ENCODE measurements around the gene TRIM50.
"Not testable (repeated sequence)": the region's sequence is repeated elsewhere in the genome, so short reads cannot be mapped to it uniquely, and the experiment has no call there.

TRIM50 gene

DNA sequence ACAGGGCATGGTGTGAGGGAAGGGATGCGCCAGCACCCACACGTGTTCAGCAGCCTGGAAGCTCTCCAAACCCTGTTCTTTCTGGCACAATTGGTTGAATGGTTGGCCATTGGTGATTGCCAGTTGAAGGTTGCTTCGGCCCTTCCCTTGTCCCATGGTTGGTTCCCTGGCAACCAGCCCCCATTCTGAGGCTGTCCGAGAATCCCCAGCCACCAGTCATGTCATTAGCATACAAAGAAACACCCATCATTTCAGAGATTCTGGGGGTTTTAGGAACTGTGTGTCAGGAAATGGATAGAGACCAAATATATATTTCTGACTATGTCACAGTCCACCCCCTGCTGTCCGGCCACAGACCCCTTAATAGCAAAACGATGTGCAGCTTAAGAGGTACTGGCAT lies 21.9 kb upstream of the TRIM50 start:
- no peak for DNase-seq

GRCh38 chr7:73345951-73346350 lies 18.1 kb upstream of the TRIM50 start:
- DNase-seq: no peak

DNA sequence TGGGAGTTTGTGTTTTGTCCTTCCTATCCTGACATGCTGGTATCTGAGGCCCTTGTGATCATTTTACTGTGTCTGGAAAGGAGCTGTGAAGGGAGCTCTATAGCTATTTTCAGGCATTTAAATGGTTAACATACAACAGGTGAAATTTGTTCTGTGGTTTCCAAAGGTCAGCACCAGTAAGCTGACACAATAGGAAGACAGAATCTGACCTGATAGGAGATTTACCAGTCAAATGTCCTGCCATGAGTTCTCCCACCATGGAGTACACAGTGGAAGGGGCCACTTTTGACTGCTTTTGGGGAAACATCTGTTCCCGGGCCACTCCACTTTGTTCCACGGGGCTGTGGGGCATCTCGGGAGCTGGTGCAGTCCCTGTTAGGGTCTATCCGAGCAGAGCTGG lies 17.7 kb upstream of the TRIM50 start:
- no peak for DNase-seq

DNA sequence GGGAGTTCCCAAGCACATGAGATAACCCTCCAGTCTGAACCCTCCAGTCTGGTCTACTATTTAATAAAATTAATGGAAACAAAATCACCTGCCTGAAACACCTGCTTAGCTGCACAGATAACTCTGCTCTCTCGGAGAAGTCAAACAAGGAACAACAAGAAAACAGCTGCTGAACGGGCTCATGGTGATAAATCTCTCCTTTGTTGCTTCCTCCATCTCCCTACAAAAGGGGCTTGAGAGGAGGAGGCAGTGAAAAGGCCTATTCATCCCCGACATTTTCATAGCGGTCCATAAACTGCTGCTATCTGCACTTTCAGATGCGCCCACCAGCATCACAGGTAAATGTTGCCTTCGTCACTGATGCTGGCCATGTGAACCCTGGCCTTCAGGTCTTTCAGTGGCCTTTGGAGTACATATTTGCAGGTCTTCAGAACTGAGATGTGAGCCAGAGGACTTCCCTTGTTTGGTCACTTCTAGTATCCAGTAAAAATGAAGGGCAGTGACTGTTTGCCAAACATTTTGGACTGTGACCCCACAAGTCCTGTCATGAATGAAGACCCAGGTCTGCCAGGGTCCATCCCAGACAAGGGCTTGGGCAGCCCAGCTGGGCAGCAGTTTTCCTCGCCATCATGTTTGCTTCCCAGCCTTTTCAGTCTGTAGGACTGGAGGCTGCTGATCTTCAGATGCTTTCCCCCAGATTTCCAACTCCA lies 15.9 kb upstream of the TRIM50 start:
- DNase-seq: no peak

GRCh38 chr7:73342645-73343044 lies 14.8 kb upstream of the TRIM50 start:
- no peak for DNase-seq

DNA sequence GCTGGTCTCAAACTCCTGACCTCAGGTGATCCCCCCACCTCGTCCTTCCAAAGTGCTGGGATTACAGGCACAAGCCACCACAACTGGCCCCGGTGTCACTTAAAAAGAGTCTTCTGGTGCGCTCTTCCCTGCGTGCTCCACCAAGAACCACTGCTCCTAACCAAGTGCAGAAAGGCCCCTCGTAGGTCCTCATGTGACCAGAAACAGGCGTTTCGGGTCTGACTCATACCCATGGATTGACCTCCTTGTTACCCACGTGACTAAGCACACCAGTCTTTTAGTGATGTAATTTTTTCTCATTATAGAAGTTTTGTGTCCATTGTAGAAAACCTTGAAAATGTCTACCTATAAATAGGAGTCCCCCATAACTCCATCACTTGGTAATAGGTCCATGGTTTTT lies 14.0 kb upstream of the TRIM50 start:
- DNase-seq: no peak

DNA sequence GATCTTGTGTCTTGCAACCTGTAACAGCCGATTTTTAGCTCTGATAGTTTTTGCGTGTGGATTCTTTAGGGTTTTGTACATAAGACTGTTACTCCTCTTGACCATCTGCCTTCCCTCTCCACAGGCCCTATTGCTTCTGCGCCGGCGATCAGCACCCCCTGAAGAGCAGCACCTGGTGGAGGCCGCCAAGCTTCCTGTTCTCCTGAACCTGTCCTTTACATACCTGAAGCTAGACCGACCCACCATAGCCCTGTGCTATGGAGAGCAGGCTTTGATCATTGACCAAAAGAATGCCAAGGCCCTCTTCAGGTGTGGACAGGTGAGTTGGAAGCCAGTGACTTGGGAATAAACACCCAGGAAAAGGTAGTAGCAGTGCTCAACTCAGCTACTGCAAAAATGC lies 12.6 kb upstream of the TRIM50 start:
- DNase-seq: no peak

DNA sequence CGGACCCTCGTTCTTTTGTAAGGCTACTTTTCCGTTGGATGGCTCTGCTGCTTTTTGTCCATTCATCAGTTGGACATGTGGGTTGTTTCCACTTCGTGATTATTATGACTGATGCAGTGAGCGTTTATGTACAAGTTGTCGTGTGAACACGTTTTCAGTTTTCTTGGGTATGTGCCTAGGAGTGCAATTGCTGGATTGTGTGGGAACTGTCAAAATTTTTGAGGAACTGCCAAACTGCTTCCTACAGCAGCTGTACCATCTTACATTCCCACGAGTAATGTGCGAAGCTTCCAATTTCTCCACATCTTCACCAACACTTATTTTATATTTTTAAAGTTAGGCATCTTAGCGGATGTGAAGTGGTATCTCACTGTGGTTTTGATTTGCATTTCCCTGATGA lies 10.4 kb upstream of the TRIM50 start:
- no peak for DNase-seq

GRCh38 chr7:73332447-73332846 lies 4.6 kb upstream of the TRIM50 start:
- DNase-seq: no peak

DNA sequence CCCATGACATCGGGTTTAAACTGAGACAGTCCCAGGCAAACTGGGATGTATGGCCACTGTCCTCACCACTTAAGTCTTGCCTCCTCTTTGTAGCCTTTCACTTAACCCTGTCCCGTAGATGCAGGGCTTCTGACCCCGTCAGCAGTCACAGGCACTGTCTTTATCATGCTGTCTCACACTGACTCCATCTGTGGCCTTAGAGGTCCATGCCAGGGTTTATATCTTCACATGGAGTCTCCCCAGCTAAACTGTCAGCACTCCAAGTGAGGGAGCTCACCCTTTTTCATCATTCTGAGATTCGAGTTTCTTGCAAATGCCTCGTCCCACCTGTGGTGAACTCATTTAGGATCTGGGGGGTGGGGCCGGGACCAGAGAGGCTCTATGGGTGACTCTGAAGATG lies 2.9 kb upstream of the TRIM50 start:
- no peak for DNase-seq

DNA sequence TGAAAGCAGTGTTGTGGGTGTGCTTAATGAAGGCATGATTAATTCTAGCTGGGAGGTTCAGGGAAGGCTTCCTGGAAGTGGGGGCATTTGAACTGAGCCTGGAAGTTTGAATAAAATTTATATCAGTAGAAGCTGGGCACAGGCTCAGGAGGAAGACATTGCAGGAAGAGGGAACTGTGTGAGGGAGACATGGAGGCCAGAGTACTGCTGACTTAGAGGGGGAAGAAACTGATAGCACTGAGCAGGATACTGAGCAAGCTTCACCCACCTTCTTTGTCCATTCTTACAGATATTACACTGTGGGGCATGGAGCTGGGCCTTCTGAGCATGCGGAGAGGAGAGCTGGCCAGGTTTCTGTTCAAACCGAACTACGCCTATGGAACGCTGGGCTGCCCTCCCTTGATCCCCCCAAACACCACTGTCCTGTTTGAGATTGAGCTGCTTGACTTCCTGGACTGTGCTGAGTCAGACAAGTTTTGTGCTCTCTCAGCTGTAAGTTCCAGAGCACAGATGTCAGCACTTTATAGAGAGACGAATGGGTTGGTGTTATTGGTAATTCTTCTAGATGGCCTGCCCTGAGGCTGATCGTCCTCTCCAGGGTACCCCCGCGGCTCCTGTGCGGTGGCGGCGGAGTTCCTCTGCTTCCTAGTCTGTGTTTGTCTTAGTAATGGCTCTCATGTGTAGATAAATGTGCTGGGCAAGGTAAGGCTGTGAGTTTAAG lies 2.1 kb upstream of the TRIM50 start:
- DNase-seq: no peak

- no peak for DNase-seq
Measured at GRCh38 chr7:73328696-73329095, 814 bp upstream of the TRIM50 start.

GRCh38 chr7:73327449-73327848 lies 433 bp downstream of the TRIM50 start:
- DNase-seq: not testable (repeated sequence)

DNA sequence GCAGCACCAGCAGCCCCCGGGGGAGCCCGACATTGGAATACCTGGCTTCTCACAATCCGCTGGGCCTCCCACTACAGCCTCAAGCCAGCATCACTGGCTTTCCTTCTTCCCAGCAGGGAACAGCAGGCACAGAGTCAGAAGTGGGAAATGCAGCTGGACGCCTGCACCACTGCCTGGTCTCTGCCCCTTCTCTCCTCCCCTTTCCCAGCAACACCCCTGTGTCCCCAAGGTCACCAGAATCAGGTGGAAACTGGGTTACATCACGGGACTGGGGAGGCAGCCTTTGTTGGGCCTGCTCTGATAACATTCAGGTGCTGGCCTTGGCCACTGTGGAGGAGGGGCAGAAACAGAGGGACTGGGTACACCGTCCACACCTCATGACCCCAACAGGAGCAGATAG lies 2.5 kb downstream of the TRIM50 start:
- not testable (repeated sequence) for DNase-seq

GRCh38 chr7:73324081-73324845 lies 3.6 kb downstream of the TRIM50 start:
- peak; percentile 53 for DNase-seq

- not testable (repeated sequence) for DNase-seq
Measured at GRCh38 chr7:73323434-73324080, 4.3 kb downstream of the TRIM50 start.

GRCh38 chr7:73320009-73320408 lies 7.9 kb downstream of the TRIM50 start:
- DNase-seq: not testable (repeated sequence)

DNA sequence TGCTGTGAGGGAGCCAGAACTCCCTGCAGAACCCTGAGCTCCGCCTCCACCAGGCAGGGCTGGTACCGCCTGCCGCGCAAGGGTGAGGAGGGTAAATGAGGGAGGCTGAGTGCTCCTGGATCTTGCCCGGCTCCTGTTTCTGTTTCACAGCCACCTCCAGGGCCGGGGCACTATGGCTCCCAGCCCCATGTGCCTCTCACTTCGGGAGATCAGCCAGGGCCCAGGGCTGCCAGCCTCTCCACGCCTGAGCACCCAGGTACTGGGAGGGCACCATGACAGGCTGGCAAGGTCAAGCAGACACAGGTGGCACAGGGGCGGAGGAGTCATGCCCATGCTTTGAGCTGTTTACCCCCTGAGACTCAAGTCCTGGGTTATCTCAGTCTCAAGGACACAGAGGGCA lies 8.3 kb downstream of the TRIM50 start:
- DNase-seq: not testable (repeated sequence)

DNA sequence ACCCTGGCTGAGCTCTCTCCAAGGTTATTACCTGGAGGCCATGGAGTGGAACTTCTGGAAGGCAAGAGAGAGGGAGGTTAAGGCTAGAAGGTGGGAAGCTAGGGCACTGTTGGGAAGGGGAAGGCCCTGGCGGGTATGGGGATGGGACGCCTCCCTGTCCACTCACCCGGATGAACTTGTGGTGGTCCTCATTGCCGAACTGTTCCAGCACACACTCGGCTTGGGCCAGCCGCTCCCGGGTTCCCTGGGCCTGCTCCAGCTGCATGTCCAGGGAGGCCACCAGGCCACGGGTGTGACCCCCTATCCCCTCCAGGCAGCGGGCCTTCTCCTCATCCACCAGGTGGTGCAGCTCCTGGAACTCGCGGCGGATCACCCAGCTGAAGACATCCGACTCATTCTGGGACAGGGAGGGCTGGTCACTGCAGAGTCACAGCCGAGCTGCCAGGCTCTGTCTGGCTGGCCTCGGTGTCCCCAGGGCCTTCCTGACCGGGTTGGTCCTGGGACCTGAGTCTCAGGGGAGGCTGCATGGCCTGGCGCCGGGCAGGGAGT lies 9.2 kb downstream of the TRIM50 start:
- DNase-seq: not testable (repeated sequence)

DNA sequence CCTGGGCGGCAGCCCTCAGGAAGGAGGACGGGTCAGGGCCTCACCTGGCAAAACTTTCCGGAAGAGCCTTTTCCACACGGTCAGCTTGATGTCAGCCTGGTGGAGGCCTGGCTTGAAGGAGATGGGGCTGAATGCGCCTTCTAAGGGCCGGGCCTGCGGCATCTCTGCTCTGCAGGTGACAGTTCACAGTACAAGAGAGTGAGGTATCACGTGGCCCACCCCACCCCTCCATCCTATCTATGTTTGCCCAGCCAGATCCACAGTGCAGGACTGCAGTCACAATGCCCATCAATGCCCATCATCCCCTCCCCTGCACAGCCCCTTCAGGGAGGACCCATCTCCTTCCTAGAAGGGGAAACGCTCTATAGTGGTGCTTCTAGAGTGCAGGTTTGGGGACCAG lies 11.4 kb downstream of the TRIM50 start:
- no peak for DNase-seq

DNA sequence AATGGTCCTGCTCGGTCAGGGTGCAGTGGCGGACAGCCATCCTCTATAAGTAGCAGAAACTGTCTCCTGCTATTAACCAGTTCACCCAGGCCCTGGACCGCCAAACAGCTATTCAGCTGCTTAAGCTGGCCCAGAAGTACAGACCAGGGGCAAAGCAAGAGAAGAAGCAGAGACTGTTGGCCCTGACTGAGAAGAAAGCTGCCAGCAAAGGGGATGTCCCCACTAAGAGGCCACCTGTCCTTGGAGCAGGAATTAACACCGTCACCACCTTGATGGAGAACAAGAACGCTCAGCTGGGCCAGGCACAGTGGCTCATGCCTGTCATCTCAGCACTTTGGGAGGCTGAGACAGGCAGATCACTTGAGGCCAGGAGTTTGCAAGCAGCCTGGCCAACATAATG lies 13.6 kb downstream of the TRIM50 start:
- DNase-seq: no peak

GRCh38 chr7:73313521-73313906 lies 14.4 kb downstream of the TRIM50 start:
- no peak for DNase-seq

Data from SHP77 treated with DMSO at 0.1 percent for 48 hours (cell line).